HG02938 (cell line): Measurements from ENCODE around the gene INTS1.

Experiments
- ATAC-seq: cut with Tn5 transposase; IDR thresholded peaks from one replicate; pipeline ENCODE4 v1.9.1; 2021; ENCODE audit warnings: mild to moderate bottlenecking, moderate library complexity; ENCODE audit not compliant: unreplicated experiment

Gene INTS1

GRCh38 chr7:1542329-1542728 is 38.1 kb upstream of the INTS1 start:
- no peak for ATAC-seq

GRCh38 chr7:1541431-1542162 is 37.4 kb upstream of the INTS1 start:
- ATAC-seq = no peak

GRCh38 chr7:1540776-1541271 is 36.6 kb upstream of the INTS1 start:
- no peak for ATAC-seq

- no peak for ATAC-seq
Observed at GRCh38 chr7:1539882-1540775, 35.9 kb upstream of the INTS1 start.

- ATAC-seq = no peak
Observed at GRCh38 chr7:1539181-1539881, 35.1 kb upstream of the INTS1 start.

- no peak for ATAC-seq
Observed at GRCh38 chr7:1538544-1539180, 34.5 kb upstream of the INTS1 start.

- no peak for ATAC-seq
Observed at GRCh38 chr7:1537535-1538412, 33.6 kb upstream of the INTS1 start.

- no peak for ATAC-seq
Observed at GRCh38 chr7:1536743-1537534, 32.8 kb upstream of the INTS1 start.

GRCh38 chr7:1536455-1536742 is 32.2 kb upstream of the INTS1 start:
- ATAC-seq = no peak

GRCh38 chr7:1535701-1536454 is 31.7 kb upstream of the INTS1 start:
- no peak for ATAC-seq

GRCh38 chr7:1535100-1535458 is 30.9 kb upstream of the INTS1 start:
- ATAC-seq = no peak

GRCh38 chr7:1534330-1535099 is 30.3 kb upstream of the INTS1 start:
- no peak for ATAC-seq

GRCh38 chr7:1533547-1534329 is 29.5 kb upstream of the INTS1 start:
- no peak for ATAC-seq

- no peak for ATAC-seq
Observed at GRCh38 chr7:1533255-1533546, 29.0 kb upstream of the INTS1 start.

GRCh38 chr7:1532456-1533254 is 28.5 kb upstream of the INTS1 start:
- ATAC-seq = no peak

GRCh38 chr7:1531979-1532455 is 27.8 kb upstream of the INTS1 start:
- no peak for ATAC-seq
